Esophagus muscularis mucosa (tissue), 4 donors: Measurements from ENCODE around the gene ATP5PB. TPM values are rescaled to one million over a fixed set of nuclear protein-coding genes. Genes with fewer than 3 reads are reported as not detected.

Experiments used
- DNase-seq: peaks from one replicate; pipeline ENCODE4 v3.0.0-alpha.2; 2017; ENCODE audit errors: extremely low spot score
- H3K27ac ChIP-seq, 4 donors: fragments of 200-600 bp; sonication (generic); replicated peaks in 1 of 4; 1 replicate in 3 of 4; 2 replicates in 1 of 4; pipeline ENCODE4 v1.5.1; 2016 to 2019; ENCODE audit warnings: mild to moderate bottlenecking in 1 of 4
- H3K27me3 ChIP-seq, 4 donors: fragments of 200-600 bp; sonication (generic); one replicate each; pipeline versions ENCODE4 v1.5.1 to v1.6.0; 2016 to 2019
- H3K36me3 ChIP-seq, 4 donors: fragments of 200-600 bp; sonication (generic); one replicate each; pipeline ENCODE4 v1.5.1; 2016 to 2019
- H3K4me1 ChIP-seq, 4 donors: fragments of 200-600 bp; sonication (generic); one replicate each; pipeline ENCODE4 v1.5.1; 2016 to 2019
- H3K4me3 ChIP-seq, 4 donors: fragments of 200-600 bp; sonication (generic); 1 replicate in 2 of 4; 2 replicates in 2 of 4; pipeline ENCODE4 v1.5.1; 2016 to 2019; ENCODE audit warnings: mild to moderate bottlenecking in 4 of 4, moderate library complexity in 1 of 4
- H3K9me3 ChIP-seq, 4 donors: fragments of 200-600 bp; sonication (generic); 1 replicate in 3 of 4; 2 replicates in 1 of 4; pipeline ENCODE4 v1.5.1; 2016 to 2019
- CTCF ChIP-seq, 3 experiments: fragments of 200-600 bp in 2 of 3; fragments of 450-650 bp in 1 of 3; sonication (generic) in 2 of 3; IDR thresholded peaks; one replicate each; pipeline ENCODE4 v1.5.1; 2017 to 2019; ENCODE audit warnings: antibody characterized with exemption in 3 of 3, mild to moderate bottlenecking in 2 of 3, moderate library complexity in 1 of 3
- EP300 ChIP-seq: sonication (generic); formaldehyde crosslinking; IDR thresholded peaks from one replicate; pipeline ENCODE4 v1.6.1; 2017; ENCODE audit warnings: antibody characterized with exemption
- POLR2A ChIP-seq: fragments of 450-650 bp; IDR thresholded peaks from one replicate; pipeline ENCODE4 v1.6.1; 2017; ENCODE audit warnings: antibody characterized with exemption, moderate library complexity, mild to moderate bottlenecking, low read depth
- POLR2AphosphoS5 ChIP-seq, 2 donors: sonication (generic); formaldehyde crosslinking; IDR thresholded peaks; one replicate each; pipeline ENCODE4 v1.6.1; 2017; ENCODE audit warnings: antibody characterized with exemption in 2 of 2
- WGBS: methylation state at CpG from one replicate; pipeline ENCODE4 v1.1.5; 2018; 5-methylcytosine and 5-hydroxymethylcytosine counted together
- intact Hi-C: fragments of 100-400 bp; cut with DNase I; formaldehyde crosslinking; loops from one replicate; pipeline ENCODE4 v1.15.1; 2023
- total RNA-seq, 4 donors: library from RNA; depleted of rRNA; stranded (reverse); fragments of >200 nt; gene quantifications; one replicate each; pipeline versions ENCODE4 v1.1.0 to v1.2.1, GENCODE V29; 2016

Gene ATP5PB
- total RNA-seq, 4 donors from 2014 or later, result 177 to 203 (median 192) TPM

GRCh38 chr1:111463029-111463683 lies 13.9 kb downstream of the ATP5PB start:
- Histone ChIP-seq H3K4me1 (peaks cover 0 to 11% (median 8%) of the 10 kb centered on the region in 4 donors), H3K27me3 (no peaks in the 10 kb centered on the region), H3K36me3 (peaks cover 43 to 79% (median 50%) of the 10 kb centered on the region in 4 donors), H3K9me3 (no peaks in the 10 kb centered on the region), H3K27ac (peak overlapping the region in 3 of 4 donors; percentile 15 to 31 (median 21)), H3K4me3 (no peak overlapping the region)
- intact Hi-C loops, result no loop called here
- TF ChIP-seq POLR2A (no peak), POLR2AphosphoS5 (IDR thresholded peaks at IDR 0.05) (no peak), EP300 (no peak), CTCF (IDR thresholded peaks at IDR 0.05) (no peak)
- WGBS, result 59% methylated on average over 4 of the region's 4 CpGs
- no peak for DNase-seq

DNA sequence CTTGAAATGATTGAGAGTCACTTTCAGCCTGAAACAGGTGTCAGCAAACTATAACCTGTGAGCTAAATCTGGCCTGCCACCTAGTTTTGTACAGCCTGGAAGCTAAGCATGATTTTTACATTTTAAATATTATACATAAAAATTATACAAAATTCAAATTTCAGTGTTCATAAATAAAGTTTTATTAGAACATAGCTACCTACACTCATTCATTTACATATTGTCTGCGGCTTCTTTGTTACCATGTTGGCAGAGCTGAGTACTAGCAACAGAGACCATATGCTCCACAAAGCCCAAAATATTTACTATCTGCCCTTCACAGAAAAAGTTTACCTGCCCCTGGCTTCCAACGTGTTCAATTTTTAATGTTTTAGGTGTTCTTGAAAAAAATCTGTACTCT lies 16.5 kb downstream of the ATP5PB start:
- TF ChIP-seq EP300 (no peak), POLR2AphosphoS5 (IDR thresholded peaks at IDR 0.05) (no peak), CTCF (IDR thresholded peaks at IDR 0.05) (no peak), POLR2A (no peak)
- no peaks in the 10 kb centered on the region for H3K9me3 ChIP-seq
- H3K4me3 ChIP-seq, result no peak overlapping the region
- H3K27me3 ChIP-seq, result no peaks in the 10 kb centered on the region
- H3K36me3 ChIP-seq, result peaks cover 27 to 81% (median 53%) of the 10 kb centered on the region in 4 donors
- DNase-seq, result no peak
- WGBS, result 99% methylated on average over 2 of the region's 2 CpGs
- intact Hi-C loops, result no loop called here
- peaks cover 0 to 11% (median 8%) of the 10 kb centered on the region in 4 donors for H3K4me1 ChIP-seq
- no peak overlapping the region for H3K27ac ChIP-seq

DNA sequence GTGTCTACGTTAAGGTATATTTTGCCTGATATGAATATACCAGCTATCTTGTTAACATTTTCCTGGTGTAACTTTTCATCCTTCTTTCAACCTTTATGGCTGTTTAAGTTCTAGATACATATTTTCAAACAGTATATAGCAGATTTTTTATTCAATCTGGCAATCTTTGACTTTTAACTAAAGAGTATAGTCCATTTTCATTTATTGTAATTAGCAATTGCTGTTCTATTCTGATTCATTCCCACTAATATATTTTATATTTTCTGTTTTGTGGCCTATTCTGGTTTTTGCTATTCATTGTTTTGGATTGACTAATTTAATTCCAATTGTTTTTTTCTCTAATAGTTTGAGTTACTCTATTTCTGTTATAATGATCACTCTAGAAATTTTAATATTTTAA lies 17.2 kb downstream of the ATP5PB start:
- no peak for DNase-seq
- Histone ChIP-seq H3K9me3 (no peaks in the 10 kb centered on the region), H3K4me3 (no peak overlapping the region), H3K36me3 (peaks cover 20 to 81% (median 54%) of the 10 kb centered on the region in 4 donors), H3K4me1 (peaks cover 0 to 11% (median 8%) of the 10 kb centered on the region in 4 donors), H3K27me3 (no peaks in the 10 kb centered on the region), H3K27ac (no peak overlapping the region)
- intact Hi-C loops, result no loop called here
- TF ChIP-seq POLR2A, result no peak
- TF ChIP-seq EP300, result no peak
- TF ChIP-seq CTCF (IDR thresholded peaks at IDR 0.05), result no peak
- TF ChIP-seq POLR2AphosphoS5 (IDR thresholded peaks at IDR 0.05), result no peak
- WGBS, result 0% methylated on average over 1 of the region's 1 CpG

GRCh38 chr1:111467865-111468716 lies 18.8 kb downstream of the ATP5PB start:
- Histone ChIP-seq H3K4me1 (peaks cover 0 to 6% (median 3%) of the 10 kb centered on the region in 4 donors), H3K27me3 (no peaks in the 10 kb centered on the region), H3K27ac (no peak overlapping the region), H3K9me3 (no peaks in the 10 kb centered on the region), H3K36me3 (peaks cover 12 to 77% (median 52%) of the 10 kb centered on the region in 4 donors), H3K4me3 (no peak overlapping the region)
- intact Hi-C loops, result no loop called here
- WGBS, result 92% methylated on average over 2 of the region's 2 CpGs
- no peak for DNase-seq
- no peak for TF ChIP-seq EP300
- no peak for TF ChIP-seq POLR2A
- no peak for TF ChIP-seq CTCF (IDR thresholded peaks at IDR 0.05)
- TF ChIP-seq POLR2AphosphoS5 (IDR thresholded peaks at IDR 0.05), result no peak
